Activated CD4-positive, alpha-beta T cell treated with anti-CD3 and anti-CD28 coated beads, Interleukin-2, amount 10 ng/mL, durations not matched to agents 7 days and 5 days (primary cell): ENCODE data around the gene PCMT1. TPM values are rescaled to one million over a fixed set of nuclear protein-coding genes. Genes with fewer than 3 reads are reported as not detected.
"Not testable (repeated sequence)": the region's sequence is repeated elsewhere in the genome, so short reads cannot be mapped to it uniquely, and the experiment has no call there.

ENCODE experiments used
- CTCF ChIA-PET: fragments of 350-600 bp; sonication (Branson Sonifier 250); formaldehyde crosslinking; loops from one replicate; lab custom pipeline; 2021; ENCODE audit warnings: antibody characterized with exemption; lab: Charles Lee
- POLR2A ChIA-PET: fragments of 350-600 bp; sonication (Branson Sonifier 250); formaldehyde crosslinking; loops from one replicate; lab custom pipeline; 2021; ENCODE audit warnings: antibody characterized with exemption; lab: Charles Lee
- DNase-seq: peaks from one replicate; pipeline ENCODE4 v3.0.0-alpha.2; 2020
- H3K27ac Mint-ChIP-seq: one replicate; pipeline ENCODE4 v1.8.0; 2021; ENCODE audit warnings: mild to moderate bottlenecking, moderate library complexity, mixed read lengths
- H3K27me3 Mint-ChIP-seq: one replicate; pipeline ENCODE4 v1.8.0; 2021; ENCODE audit warnings: mixed read lengths
- H3K36me3 Mint-ChIP-seq: one replicate; pipeline ENCODE4 v1.8.0; 2021; ENCODE audit warnings: low read depth, mixed read lengths
- H3K4me1 Mint-ChIP-seq: one replicate; pipeline ENCODE4 v1.8.0; 2021; ENCODE audit warnings: mixed read lengths
- H3K4me3 Mint-ChIP-seq: one replicate; pipeline ENCODE4 v1.8.0; 2021; ENCODE audit warnings: mild to moderate bottlenecking, moderate library complexity, mixed read lengths
- H3K9me3 Mint-ChIP-seq: one replicate; pipeline ENCODE4 v1.8.0; 2021; ENCODE audit warnings: mixed read lengths
- total RNA-seq, 2 experiments: library from RNA; stranded (reverse); gene quantifications; one replicate each; pipeline ENCODE4 v1.2.3, GENCODE V29; 2021

PCMT1 gene
- total RNA-seq, 2 experiments from 2014 or later = 86.2 to 93.9 TPM

DNA sequence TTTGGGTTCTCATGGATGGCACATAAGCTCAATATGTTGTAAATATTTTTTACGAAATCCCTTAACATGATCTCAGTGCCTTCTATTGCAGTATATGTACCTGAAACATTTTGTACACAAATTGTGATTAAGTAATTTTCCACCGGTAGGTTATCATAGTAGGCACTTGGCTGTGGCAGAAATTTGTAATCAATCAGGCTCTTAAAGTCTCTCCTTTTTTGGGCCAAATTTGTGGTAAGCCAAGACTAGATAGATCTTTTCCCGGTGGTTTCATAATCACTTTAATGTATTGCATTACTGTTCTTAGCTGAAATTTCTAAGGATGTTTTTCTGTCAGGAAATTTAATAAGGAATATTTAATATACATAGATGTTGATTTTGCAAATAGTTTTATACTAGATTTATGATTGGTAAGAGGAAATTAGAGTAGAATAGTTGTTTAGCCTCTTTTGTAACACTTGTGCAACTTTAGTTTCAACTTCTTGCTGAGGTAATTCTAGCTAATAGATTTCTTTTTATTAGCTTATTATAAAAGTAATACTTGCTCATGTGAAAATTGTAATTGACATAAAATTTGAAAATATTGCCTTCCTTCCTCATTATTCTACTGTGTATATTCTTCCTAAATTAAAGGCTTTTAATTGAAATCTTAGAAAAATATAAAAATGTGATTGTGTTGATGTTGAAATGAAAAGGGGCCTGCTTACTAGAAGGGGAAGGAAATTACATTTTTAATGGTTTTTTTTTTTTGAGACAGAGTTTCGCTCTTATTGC lies 3.2 kb downstream of the PCMT1 start:
- POLR2A ChIA-PET = no interaction called here
- Mint-ChIP-seq H3K27me3 (no peaks in the 10 kb centered on the region), H3K27ac (no peak overlapping the region), H3K4me3 (no peak overlapping the region), H3K9me3 (no peaks in the 10 kb centered on the region), H3K4me1 (peaks cover 36% of the 10 kb centered on the region), H3K36me3 (peaks cover 12% of the 10 kb centered on the region)
- CTCF ChIA-PET = interaction anchor here (0.7 to 1.8 kb wide), 3 partner anchors 8 to 340 kb away, joined by 3 to 5 read pairs (median 4); no protein-coding TSS in a partner anchor
- DNase-seq = no peak

DNA sequence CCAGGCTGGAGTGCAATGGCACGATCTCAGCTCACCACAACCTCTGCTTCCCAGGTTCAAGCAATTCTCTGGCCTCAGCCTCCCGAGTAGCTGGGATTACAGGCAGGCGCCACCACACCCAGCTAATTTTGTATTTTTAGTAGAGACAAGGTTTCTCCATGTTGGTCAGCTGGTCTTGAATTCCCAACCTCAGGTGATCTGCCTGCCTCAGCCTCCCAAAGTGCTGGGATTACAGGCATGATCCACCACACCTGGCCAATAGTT lies 3.8 kb downstream of the PCMT1 start:
- not testable (repeated sequence) for H3K9me3 Mint-ChIP-seq

DNA sequence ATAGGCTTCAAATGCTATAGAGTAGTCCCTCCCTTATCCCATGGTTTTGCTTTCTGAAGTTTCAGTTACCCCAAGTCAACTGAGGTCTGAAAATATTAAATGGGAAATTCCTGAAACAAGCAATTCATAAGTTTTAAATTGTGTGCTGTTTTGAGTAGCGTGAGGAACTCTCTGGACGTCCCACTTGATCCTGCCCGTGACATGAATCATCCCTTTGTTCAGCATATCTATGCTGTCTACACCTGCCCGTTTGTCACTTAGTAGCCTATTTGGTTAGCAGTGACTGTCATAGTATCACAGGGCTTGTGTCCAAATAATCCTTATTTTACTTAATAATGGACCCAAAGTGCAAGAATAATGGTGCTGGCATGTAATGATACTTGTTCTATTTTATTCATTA lies 5.0 kb downstream of the PCMT1 start:
- CTCF ChIA-PET = interaction anchor here (1.8 kb wide), 1 partner anchor 10 kb away, joined by 5 read pairs; no protein-coding TSS in a partner anchor
- no peak overlapping the region for H3K4me3 Mint-ChIP-seq
- no peak overlapping the region for H3K27ac Mint-ChIP-seq
- no peaks in the 10 kb centered on the region for H3K27me3 Mint-ChIP-seq
- no peaks in the 10 kb centered on the region for H3K9me3 Mint-ChIP-seq
- no peak for DNase-seq
- peaks cover 17% of the 10 kb centered on the region for H3K36me3 Mint-ChIP-seq
- POLR2A ChIA-PET = no interaction called here
- H3K4me1 Mint-ChIP-seq = peaks cover 29% of the 10 kb centered on the region

More for the DNA sequence above, 3.8 kb downstream of the PCMT1 start:
- H3K27ac Mint-ChIP-seq, DNase-seq, H3K4me3 Mint-ChIP-seq, POLR2A ChIA-PET, H3K27me3 Mint-ChIP-seq: not testable (repeated sequence)
- Mint-ChIP-seq H3K4me1 (peaks cover 34% of the 10 kb centered on the region), H3K36me3 (peaks cover 12% of the 10 kb centered on the region)
- CTCF ChIA-PET = interaction anchor here (0.7 to 1.8 kb wide), 3 partner anchors 9 to 340 kb away, joined by 3 to 5 read pairs (median 4); no protein-coding TSS in a partner anchor

DNA sequence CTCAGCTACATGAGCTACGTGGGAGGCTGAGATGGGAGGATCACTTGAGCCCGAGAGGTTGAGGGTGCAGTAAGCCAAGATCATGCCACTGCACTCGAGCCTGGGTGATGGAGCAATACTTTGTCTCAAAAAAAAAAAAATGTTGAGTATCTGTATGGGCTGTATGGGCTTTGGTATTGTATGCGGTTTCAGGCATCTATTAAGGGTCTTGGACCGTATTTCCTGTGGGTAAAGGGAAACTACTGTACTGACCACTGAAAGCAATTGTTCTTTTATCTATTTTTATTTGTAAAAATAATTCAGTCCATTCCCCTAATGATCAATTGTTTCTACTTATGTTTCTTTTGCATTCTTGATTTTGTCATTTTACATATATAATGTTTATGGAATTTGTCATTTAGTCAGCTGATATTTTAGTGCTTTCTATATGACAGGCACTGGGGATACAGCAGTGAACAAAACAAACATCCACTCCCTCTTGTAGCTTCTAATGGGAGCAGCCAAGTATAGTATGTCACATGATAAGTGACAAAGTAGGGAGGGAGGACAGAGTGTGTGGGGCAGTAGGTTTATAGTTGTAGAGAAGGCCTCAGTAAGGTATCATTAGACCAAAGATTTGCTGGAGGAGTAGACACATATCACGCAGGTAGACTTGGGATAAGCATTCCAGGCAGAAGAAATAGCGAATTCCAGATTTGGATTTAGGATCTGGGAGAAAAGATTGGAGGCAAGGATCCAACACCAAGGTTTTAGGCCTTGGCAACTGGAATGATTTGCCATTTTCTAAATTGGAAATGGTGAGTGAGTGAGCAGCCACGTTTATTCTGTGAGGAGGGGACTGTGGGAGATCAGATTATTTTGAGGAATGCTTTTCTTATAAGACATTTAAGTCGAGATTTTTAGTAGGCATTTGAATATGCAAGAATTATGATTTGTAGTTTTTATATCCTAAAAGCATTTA lies 6.0 kb downstream of the PCMT1 start:
- Mint-ChIP-seq H3K27me3 (no peaks in the 10 kb centered on the region), H3K9me3 (no peaks in the 10 kb centered on the region), H3K36me3 (peaks cover 23% of the 10 kb centered on the region), H3K4me3 (no peak overlapping the region), H3K27ac (no peak overlapping the region), H3K4me1 (peaks cover 25% of the 10 kb centered on the region)
- CTCF ChIA-PET = interaction anchor here (0.5 to 1.0 kb wide), 2 partner anchors 24 to 191 kb away, joined by 3 read pairs; no protein-coding TSS in a partner anchor
- DNase-seq = no peak
- POLR2A ChIA-PET = no interaction called here

DNA sequence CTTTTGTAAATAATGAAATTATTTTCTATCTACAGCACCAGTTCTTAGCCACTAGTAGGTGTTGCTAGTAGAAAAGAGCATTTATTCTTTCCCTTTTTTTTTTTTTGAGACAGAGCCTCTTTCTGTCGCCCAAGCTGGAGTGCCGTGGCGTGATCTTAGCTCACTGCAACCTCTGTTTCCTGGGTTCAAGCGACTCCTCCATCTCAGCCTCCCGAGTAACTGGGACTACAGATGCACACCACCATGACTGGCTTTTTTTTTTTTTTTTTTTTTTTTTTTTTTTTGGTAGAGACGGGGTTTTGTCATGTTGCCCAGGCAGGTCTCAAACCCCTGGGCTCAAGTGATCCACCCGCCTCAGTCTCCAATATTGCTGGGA lies 6.7 kb downstream of the PCMT1 start:
- H3K27me3 Mint-ChIP-seq = no peaks in the 10 kb centered on the region
- CTCF ChIA-PET = interaction anchor here (0.6 to 1.0 kb wide), 2 partner anchors 24 to 592 kb away, joined by 3 read pairs; no protein-coding TSS in a partner anchor
- peaks cover 22% of the 10 kb centered on the region for H3K36me3 Mint-ChIP-seq
- no peaks in the 10 kb centered on the region for H3K9me3 Mint-ChIP-seq
- no peak overlapping the region for H3K27ac Mint-ChIP-seq
- POLR2A ChIA-PET = no interaction called here
- DNase-seq = no peak
- H3K4me3 Mint-ChIP-seq = no peak overlapping the region
- peaks cover 20% of the 10 kb centered on the region for H3K4me1 Mint-ChIP-seq

DNA sequence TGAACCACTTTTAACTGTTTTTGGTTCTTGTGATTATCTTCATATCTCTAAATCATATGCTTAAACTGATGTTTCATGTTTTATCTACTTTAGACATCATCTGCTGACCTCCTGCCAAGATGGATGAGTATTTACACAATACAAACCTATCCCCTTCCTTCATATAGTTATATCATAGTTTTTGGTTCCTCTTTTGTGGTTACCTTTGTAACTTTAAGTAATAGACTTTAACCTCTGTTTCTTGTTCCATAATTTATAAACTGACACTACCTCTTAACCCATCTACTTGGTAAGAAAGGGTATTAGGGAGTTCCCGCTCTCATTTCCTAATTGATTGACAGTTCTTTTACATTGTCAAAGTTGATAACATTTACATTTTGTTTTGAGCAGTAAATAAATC lies 11.9 kb downstream of the PCMT1 start:
- no peak overlapping the region for H3K4me3 Mint-ChIP-seq
- CTCF ChIA-PET = no interaction called here
- H3K27me3 Mint-ChIP-seq = no peaks in the 10 kb centered on the region
- no peak for DNase-seq
- H3K4me1 Mint-ChIP-seq = peaks cover 9% of the 10 kb centered on the region
- no peak overlapping the region for H3K27ac Mint-ChIP-seq
- peaks cover 5% of the 10 kb centered on the region for H3K9me3 Mint-ChIP-seq
- POLR2A ChIA-PET = interaction anchor here (0.6 kb wide), 1 partner anchor 32 kb away, joined by 4 read pairs; no protein-coding TSS in a partner anchor
- peaks cover 33% of the 10 kb centered on the region for H3K36me3 Mint-ChIP-seq

DNA sequence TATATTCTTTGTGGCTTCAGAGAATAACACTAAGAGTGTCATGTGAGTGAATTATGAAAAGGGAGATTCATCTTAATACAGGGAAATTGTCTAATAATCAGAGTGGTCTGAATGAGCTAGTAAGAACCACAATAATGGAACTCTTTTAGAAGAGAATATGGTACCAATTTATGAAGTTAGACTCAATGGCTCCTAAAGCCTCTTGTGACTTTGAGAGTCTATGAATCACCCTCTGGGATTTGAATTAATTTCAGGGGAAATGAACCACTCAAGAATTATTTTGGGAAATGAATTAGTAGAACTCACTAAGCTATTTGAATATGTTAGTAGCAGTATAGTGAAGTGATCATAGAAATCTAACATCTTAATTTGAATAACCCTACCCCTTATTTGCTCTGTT lies 14.3 kb downstream of the PCMT1 start:
- Mint-ChIP-seq H3K36me3 (peaks cover 45% of the 10 kb centered on the region), H3K4me3 (no peak overlapping the region), H3K9me3 (peaks cover 5% of the 10 kb centered on the region), H3K27ac (no peak overlapping the region), H3K4me1 (peaks cover 8% of the 10 kb centered on the region), H3K27me3 (no peaks in the 10 kb centered on the region)
- POLR2A ChIA-PET = interaction anchor here (0.7 kb wide), 1 partner anchor 70 kb away, joined by 4 read pairs; no protein-coding TSS in a partner anchor
- DNase-seq = no peak
- CTCF ChIA-PET = interaction anchor here (0.9 to 1.1 kb wide), 2 partner anchors 37 to 53 kb away, joined by 3 read pairs; no protein-coding TSS in a partner anchor

DNA sequence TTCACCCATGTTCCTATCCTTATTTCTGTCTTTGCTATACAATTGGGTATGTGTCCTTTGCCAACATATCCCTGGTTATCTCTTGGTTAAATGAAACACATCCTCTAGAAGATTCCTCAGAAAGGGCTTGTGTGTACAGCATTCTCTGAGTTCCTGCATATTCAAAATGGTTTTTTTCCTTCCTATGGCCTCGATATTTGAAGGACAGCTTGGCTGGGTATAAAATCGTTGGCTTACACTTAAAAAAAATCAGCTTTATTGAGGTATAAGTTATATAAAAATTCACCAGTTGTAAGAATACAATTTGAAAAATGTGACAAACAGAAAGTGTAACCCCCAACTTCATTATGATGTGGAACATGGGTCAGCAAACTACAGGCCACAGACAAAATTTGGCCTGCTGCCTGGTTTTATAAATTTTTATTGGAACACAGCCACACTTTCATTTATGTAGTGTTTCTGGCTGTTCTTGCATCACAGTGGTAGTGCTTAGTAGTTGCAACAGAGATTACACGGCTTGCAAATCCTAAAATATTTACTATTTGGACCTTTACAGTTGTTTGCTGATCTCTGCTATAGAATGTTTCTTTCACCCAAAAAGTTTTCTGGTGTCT lies 16.7 kb downstream of the PCMT1 start:
- Mint-ChIP-seq H3K4me3 (no peak overlapping the region), H3K9me3 (peaks cover 5% of the 10 kb centered on the region), H3K4me1 (peaks cover 13% of the 10 kb centered on the region), H3K27me3 (no peaks in the 10 kb centered on the region), H3K36me3 (peaks cover 44% of the 10 kb centered on the region), H3K27ac (no peak overlapping the region)
- CTCF ChIA-PET = interaction anchor here (1.1 kb wide), 1 partner anchor 16 kb away, joined by 3 read pairs; no protein-coding TSS in a partner anchor
- DNase-seq = no peak
- POLR2A ChIA-PET = no interaction called here

DNA sequence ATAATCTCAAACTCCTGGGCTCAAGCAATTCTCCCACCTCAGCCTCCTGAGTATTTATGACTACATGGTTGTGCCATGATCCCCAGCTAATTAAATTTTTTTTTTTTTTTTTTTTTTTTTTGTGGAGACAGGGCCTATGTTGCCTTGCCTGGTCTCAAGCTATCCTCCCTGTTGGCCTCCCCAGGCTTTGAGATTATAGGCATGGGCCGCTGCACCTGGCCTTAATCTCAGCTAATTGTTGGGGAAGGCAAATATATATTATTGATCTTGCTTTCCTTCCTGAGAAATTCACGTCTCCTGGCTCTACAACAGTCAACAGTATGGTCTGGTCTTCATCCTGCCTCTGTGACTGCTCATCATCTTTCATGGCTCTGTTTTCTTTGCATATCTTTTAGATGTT lies 20.1 kb downstream of the PCMT1 start:
- ChIA-PET POLR2A (no interaction called here), CTCF (interaction anchor here (0.6 to 1.1 kb wide), 5 partner anchors 16 to 703 kb away, joined by 3 to 4 read pairs (median 3); partner anchors contain the start of gene PCMT1)
- DNase-seq = no peak
- Mint-ChIP-seq H3K36me3 (peaks cover 46% of the 10 kb centered on the region), H3K9me3 (peaks cover 5% of the 10 kb centered on the region), H3K4me3 (no peak overlapping the region), H3K4me1 (peaks cover 11% of the 10 kb centered on the region), H3K27me3 (no peaks in the 10 kb centered on the region), H3K27ac (no peak overlapping the region)

DNA sequence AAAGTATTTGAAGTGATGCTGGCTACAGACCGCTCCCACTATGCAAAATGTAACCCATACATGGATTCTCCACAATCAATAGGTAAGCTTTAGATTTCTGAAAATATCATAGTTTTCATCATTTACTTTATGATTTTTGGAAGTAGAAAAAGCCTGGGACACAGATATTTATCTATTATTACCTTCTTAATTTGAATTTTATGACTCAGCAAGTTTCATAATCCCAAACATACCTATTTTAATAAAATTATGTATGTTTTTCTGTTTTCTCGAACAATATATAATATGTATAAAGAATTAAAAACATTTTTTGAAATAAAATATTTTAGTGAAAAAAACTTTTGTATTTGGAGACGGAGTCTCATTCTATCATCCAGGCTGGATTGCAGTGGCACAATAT lies 21.6 kb downstream of the PCMT1 start:
- no peaks in the 10 kb centered on the region for H3K27me3 Mint-ChIP-seq
- peaks cover 8% of the 10 kb centered on the region for H3K4me1 Mint-ChIP-seq
- no peak for DNase-seq
- CTCF ChIA-PET = interaction anchor here (1.4 kb wide), 1 partner anchor 23 kb away, joined by 3 read pairs; no protein-coding TSS in a partner anchor
- peaks cover 39% of the 10 kb centered on the region for H3K36me3 Mint-ChIP-seq
- peaks cover 1% of the 10 kb centered on the region for H3K9me3 Mint-ChIP-seq
- no peak overlapping the region for H3K4me3 Mint-ChIP-seq
- POLR2A ChIA-PET = no interaction called here
- no peak overlapping the region for H3K27ac Mint-ChIP-seq

DNA sequence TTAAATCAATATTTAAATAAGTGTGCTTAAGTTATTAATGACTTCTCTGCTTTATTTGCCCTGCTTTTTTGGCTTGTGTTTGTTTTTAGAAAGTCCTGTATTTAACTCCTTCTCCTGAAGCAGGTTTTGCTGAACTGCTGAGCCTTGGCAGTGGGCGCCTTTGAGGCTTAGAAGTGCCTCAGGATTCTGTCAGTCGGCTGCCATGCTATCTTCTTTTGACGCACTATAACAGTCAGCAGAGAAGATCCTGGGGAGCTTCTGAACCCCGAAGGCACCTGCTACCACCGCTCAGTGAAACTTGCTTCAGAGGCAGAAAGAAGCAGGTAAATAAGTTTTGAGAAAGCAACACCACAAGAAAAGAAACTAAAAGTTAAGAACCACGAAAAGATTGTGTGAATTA lies 22.4 kb downstream of the PCMT1 start:
- Mint-ChIP-seq H3K27me3 (no peaks in the 10 kb centered on the region), H3K27ac (peak overlapping the region; percentile 31), H3K4me3 (no peak overlapping the region), H3K36me3 (peaks cover 37% of the 10 kb centered on the region), H3K4me1 (peaks cover 8% of the 10 kb centered on the region), H3K9me3 (no peaks in the 10 kb centered on the region)
- ChIA-PET CTCF (interaction anchor here (0.6 to 1.4 kb wide), 2 partner anchors 24 to 1635 kb away, joined by 3 to 4 read pairs; no protein-coding TSS in a partner anchor), POLR2A (no interaction called here)
- no peak for DNase-seq

DNA sequence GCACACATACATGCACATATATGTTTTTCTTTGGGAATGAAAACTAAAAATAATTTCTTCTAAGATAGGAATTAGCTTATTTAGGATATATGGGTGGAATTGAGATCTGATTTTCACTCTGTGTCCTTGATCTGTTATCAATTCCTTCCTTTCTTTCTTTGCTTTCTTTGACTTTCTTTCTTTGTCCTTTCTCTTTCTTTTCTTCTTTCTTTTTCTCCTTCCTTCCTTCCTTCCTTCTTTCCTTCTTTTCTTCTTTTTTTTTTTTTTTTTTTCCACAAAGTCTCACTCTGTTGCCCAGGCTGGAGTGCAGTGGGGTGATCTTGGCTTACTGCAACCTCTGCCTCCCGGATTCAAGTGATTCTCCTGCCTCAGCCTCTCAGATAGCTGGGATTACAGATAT lies 28.1 kb downstream of the PCMT1 start:
- no peak overlapping the region for H3K4me3 Mint-ChIP-seq
- H3K27ac Mint-ChIP-seq = no peak overlapping the region
- H3K27me3 Mint-ChIP-seq = no peaks in the 10 kb centered on the region
- ChIA-PET CTCF (interaction anchor here (1.1 kb wide), 1 partner anchor 33 kb away, joined by 3 read pairs; no protein-coding TSS in a partner anchor), POLR2A (no interaction called here)
- H3K36me3 Mint-ChIP-seq = peaks cover 20% of the 10 kb centered on the region
- no peak for DNase-seq
- no peaks in the 10 kb centered on the region for H3K4me1 Mint-ChIP-seq
- H3K9me3 Mint-ChIP-seq = no peaks in the 10 kb centered on the region
